GM19193 (cell line): ENCODE measurements around the gene MAP6.

ENCODE experiments used
- POLR2A ChIP-seq: IDR thresholded peaks from 4 replicates; pipeline ENCODE4 v1.6.1; 2011; ENCODE audit not compliant: insufficient read depth, insufficient read length; ENCODE audit errors: extremely low read depth

MAP6 gene

GRCh38 chr11:75560644-75561043, 108.2 kb downstream of the MAP6 start:
- TF ChIP-seq POLR2A, result no peak

GRCh38 chr11:75558939-75559843, 109.6 kb downstream of the MAP6 start:
- no peak for TF ChIP-seq POLR2A

- no peak for TF ChIP-seq POLR2A
These were observed 111.0 kb downstream of the MAP6 start for GRCh38 chr11:75557666-75558494.

- TF ChIP-seq POLR2A, result no peak
These were observed 112.6 kb downstream of the MAP6 start for GRCh38 chr11:75556275-75556674.

- no peak for TF ChIP-seq POLR2A
These were observed 113.6 kb downstream of the MAP6 start for GRCh38 chr11:75555079-75555811.

- TF ChIP-seq POLR2A, result no peak
These were observed 114.4 kb downstream of the MAP6 start for GRCh38 chr11:75554258-75555022.

- no peak for TF ChIP-seq POLR2A
These were observed 115.0 kb downstream of the MAP6 start for GRCh38 chr11:75553889-75554257.

GRCh38 chr11:75553182-75553581, 115.7 kb downstream of the MAP6 start:
- TF ChIP-seq POLR2A, result no peak

GRCh38 chr11:75549370-75549958, 119.4 kb downstream of the MAP6 start:
- no peak for TF ChIP-seq POLR2A

GRCh38 chr11:75548595-75549272, 120.1 kb downstream of the MAP6 start:
- TF ChIP-seq POLR2A, result no peak

GRCh38 chr11:75547617-75548058, 121.2 kb downstream of the MAP6 start:
- no peak for TF ChIP-seq POLR2A

- TF ChIP-seq POLR2A, result no peak
These were observed 121.7 kb downstream of the MAP6 start for GRCh38 chr11:75547177-75547576.

GRCh38 chr11:75543806-75544205, 125.0 kb downstream of the MAP6 start:
- TF ChIP-seq POLR2A, result no peak
